GM18870 (cell line): ENCODE results near the gene PYGO2.
A peak's percentile ranks its signal among the peaks of the same experiment; 100 is the strongest.

Experiments used
- ATAC-seq: cut with Tn5 transposase; IDR thresholded peaks from one replicate; pipeline ENCODE4 v1.9.1; 2021; ENCODE audit warnings: moderate library complexity; ENCODE audit not compliant: unreplicated experiment

The PYGO2 gene, protein sequence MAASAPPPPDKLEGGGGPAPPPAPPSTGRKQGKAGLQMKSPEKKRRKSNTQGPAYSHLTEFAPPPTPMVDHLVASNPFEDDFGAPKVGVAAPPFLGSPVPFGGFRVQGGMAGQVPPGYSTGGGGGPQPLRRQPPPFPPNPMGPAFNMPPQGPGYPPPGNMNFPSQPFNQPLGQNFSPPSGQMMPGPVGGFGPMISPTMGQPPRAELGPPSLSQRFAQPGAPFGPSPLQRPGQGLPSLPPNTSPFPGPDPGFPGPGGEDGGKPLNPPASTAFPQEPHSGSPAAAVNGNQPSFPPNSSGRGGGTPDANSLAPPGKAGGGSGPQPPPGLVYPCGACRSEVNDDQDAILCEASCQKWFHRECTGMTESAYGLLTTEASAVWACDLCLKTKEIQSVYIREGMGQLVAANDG

DNA sequence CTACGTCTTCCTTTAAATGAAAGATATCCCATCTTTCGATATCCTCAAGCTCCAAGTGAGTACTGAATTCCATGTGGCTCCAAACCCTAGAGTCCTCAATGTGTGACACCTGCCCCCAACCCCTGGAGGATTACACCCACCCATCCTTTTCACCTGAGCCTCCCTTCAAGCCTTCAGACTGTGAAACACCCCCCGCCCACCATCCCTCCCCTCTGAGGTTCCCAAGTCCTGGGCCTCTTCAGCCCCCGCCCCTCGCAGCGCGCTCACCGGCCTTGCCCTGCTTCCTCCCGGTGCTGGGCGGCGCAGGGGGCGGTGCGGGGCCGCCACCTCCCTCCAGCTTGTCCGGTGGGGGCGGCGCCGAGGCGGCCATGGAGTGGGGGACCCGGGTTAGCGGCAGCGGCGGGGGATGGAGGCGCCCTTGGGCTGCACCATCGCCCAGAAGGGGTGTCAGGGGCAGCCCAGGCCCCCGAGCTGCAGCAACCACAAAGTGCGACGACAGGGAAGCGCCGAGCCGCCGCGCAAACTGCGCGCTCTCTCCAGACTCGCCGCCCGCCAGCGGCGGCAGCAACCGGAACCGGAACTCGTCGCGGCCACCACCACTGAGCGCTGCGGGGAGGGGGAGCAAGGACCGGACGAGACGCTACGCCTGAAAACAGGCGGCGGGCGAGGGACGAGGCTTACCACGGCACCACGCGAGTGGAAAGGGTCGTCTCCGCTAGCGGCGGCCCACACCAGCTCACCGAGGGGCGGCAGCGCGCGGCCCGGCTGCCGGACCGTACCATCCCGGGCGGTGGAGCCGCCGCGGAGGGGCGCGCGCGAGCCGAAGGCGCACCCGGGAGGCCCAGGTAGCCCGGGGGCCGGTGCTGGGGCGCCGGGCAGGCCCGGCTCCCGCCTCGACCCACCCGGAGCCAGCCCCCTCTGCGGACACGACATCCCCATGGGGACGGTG, at the start of gene PYGO2:
TSS of gene PYGO2 (minus strand) at position 576 of the 949 bp plus-strand sequence. CDS start at position 370, 206 bp downstream.
- peak; percentile 63 for ATAC-seq

DNA sequence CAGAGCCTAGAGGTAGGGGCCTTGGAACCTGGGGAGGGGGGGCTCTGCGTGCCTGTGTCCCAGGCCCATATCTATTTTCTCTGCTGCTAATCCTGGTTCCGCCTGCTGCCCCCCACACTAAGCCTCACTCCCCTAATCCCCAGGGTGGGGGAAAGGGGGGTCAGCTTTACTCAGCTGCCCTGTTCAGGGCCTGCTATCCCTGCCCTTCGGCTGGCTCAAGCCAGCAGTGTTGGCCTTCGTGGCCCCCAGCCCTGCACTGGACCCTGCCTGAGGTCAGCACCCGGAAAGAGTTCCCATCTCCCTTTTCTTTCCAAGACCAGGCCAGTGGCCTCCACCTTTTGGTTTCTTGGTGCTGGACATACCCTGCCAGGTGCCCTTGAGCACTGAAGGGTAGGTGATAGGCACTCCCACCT, 49.4 kb upstream of the PYGO2 start:
- ATAC-seq = no peak

DNA sequence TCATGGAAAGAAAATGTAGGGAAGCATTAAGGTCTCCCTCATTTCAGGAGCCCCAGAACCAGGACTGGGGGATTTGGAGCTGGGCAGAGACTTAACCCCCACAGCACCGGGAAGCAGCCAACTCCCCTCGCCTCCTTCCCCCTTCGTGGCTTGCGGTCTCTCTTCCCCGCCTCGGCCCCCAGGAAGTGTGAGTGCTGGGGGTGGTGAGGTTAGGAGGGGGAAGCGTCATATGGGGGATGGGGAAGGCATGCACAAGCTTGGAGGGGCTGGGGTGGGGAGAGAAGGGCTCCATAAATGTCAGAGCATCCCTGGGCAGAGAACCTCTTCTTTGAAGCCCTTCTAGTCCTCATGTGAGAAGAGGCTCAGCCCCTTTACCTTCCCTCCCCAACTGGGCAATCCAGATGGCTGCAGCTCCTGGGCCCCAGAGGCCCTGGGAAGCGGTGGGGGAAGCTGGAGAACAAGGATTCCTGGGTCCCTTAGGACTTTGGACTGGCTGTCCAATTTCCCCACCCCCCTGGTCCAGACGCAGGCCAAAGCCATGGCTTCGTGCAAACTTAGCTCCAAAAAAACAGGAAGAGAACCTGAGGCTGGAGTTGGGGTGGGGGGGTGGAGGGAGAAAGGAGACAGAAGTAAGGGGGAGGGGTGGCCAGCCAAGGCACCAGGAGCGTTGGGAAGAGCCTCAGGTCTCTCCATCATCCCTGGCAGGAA, 48.8 kb upstream of the PYGO2 start:
- ATAC-seq = no peak

DNA sequence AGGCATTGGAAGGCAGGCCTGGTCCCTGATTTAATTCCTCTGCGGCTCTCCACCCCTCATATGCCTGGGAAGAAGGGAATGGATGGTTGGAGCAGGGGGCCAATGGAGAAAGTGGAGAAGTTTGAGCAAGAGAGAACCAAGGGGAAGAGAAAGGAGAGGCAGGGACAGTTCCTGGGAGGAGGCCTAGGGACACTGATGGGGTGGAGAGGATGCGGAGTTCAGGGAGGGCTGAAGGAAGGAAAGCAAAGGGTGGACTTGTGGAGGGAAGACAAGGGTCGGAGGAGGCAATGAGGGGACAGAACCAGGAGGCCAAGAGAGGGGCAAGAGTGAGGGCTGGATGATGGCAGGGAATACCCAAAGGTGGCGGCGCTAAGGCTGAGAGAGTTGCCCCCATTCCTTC, 48.2 kb upstream of the PYGO2 start:
- ATAC-seq = no peak

DNA sequence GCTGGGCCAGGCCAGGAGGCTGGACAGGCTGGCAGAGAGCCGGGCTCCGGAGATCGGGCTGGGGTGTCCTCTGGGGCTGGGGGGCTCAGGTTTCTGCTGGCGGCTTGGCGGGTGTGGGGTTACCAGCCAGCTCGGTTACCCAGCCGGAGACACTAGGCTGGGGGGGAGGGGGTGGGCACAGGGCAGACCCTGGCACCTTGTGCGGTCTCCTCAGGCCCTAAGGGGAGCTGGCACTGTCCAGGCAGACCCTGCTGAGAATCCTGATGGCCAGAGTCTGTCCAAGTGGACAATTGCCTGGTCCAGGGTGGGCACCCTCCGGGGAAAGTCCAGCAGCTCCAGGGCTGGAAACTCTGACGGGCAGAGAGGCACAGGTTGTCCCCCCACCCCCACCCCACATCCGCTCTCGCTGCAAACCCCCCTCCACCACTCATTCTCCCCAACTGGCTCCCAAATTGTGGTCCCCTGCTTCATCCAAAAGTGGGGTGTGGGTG, 47.7 kb upstream of the PYGO2 start:
- ATAC-seq = no peak

DNA sequence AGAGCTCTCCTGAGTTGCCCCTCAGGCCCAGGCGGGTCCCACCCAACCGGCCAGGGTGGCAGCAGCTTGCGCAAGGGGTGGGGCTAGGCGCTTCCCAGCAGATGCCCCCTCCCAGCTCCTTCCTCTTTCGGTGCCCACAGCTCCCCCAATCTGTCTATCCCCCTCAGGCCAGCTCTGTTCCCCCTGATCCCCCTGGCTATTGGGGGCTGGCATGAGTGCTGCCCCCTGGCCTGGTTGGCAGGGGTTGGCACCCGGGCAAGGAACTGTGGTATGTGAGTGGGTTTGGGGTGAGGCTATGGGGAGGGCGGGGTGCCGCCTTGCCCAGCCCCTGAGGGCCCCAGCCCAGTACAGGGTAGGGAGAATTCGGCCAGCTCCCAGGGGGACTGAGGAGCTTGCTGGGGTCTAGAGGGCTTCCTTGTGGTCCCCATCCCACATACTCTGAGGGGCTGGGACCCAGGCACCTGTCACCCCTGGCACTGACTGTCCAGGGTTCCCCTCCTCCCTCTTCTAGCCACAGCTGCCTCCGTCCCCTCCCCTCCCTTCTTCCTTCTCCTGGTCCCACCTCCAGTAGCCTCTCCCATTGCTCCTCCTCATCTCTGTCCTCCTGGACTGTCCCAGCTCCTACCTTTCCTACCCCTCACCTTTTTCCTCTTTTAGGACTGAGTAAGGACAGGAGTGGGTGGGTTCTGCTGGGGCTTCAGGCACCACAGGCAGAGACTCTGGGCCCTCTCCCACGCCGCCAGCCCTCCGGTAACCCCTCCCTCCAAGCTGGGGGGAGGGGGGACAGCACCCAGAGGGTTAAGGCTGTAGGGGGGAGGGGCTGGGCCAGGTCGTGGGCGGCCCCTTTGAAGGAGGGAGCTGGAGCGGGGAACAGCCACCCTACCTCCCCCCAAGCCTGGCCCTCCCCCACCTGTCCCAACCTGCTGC, 46.7 kb upstream of the PYGO2 start:
- ATAC-seq = no peak

DNA sequence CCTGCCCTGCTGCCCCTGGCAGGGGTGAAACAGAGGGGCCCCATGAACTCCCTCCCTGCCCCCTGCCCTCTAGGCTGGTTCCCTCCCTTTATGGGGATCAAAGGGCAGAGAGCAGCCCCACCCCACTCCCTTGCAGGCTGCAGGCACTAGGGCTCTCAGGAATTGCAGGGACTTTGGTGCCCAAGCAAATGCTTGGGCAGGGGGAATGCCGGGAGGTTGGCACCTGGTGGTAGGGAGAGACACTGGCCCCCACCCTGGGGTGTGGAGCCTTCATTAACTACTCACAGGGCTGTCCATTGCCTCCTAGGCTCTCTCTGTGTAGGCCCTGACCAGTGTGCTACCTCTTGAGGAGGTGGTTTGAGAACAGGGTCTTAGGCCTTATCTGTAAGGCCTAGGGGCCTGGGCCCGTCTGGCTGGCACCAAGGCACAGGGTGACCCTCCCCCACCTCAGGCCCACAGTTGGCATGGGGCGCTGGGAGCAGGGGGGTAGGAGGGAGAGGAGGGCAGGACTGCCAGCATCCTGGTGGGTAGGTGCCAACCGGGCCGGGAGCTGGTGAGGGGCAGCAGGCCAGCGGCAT, 45.8 kb upstream of the PYGO2 start:
- ATAC-seq = no peak

DNA sequence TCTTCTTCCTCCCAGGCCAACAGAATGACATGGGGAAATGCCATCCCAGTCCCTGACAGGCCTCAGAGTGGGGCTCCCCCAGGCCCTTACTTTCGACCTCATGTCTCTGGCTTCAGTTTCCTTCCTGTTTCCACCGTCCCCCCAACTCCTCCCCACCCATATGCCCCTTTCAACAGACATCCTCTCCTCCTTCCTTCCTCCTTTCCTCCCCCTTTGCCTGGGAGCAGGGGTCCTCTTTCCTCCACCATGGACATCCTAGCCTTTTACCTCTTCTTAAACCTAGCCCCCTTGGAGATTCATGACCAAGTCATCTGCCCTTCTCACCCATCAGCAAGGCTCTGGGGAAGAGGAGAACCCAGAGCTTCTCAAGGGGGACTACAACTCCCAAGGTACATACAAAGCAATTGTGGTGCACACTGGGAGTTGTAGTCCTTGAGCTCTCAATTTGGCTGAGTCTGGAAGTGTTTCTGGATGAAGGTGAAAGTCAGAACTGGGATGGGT, 45.1 kb upstream of the PYGO2 start:
- no peak for ATAC-seq

DNA sequence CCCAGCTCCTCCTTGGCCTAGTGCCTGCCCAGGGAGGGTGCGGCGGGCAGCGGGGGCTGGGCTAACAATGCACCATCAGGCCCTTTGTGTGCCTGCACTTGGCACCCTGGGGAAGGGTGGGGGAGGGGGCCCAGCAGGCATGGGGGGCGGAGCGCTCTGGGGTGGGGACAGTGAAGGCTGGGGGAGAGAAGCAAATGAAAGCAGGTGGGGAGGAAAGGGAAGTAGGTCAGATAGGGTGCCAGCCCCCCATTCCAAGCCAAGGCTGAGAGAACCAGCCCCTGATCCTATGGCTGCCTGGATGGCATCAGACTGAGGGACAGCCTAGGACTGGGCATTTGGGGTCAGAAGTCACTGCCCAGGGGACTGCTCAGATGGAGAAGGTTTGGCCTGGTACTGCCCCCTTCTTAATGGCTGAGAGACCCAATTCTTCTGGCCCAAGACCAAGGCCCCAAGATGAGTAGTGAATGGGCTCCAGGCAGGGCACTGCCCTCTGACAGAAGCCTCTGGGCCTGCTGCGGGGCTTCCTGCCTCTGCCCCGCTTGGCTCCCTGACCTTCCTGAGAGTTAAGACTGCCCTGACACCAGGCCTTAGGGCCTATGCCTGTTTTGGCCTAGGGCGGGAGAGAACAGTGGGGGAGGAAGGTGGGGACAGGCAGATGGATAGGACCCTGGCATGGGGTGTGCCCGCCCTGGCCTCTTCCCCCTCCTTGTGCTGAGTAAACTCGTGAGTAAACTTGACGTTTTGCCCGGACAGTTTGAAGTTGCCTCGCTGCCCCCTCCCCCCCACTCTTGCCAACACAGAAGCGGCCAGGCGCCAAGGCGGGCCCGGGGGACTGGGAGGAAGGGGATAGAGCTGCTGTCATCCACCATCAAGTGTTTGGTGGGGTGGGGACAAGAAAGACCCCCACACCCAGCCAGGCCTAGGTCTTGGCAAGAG, 43.8 kb upstream of the PYGO2 start:
- ATAC-seq = no peak

DNA sequence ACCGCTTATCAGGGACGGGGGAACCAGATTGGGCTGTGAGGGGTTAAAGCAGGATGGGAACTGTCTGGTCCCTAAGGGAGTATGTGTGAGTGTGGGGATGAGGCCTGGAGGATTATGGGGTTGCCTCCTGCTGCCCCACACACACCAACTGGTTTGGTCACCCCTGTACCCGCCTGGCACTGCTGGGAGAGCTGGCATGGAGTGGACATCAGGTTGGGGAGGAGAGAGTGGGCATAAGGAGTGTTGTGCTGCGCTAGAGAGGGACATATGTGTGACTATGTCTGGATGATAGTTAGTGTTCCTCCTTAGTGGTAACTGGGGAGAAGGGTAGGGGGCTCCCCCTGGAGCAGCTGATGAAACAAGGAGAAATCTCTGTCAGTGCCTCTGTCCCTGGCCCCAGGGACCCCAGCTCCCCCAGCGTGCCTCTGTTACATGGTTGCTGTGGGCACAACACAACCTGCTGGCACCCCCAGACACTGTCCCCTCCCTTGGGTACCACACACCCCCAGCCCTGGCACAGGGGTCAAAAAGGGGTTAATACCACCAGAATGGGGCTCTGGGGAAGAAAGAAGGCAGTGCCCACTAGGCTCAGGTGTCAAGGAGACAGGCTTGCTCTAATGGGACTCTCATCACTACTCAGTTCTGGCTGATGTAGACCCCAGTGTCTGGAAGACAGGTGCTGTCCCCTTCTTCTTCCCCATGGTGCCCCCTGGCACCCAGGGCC, 42.9 kb upstream of the PYGO2 start:
- ATAC-seq = no peak

DNA sequence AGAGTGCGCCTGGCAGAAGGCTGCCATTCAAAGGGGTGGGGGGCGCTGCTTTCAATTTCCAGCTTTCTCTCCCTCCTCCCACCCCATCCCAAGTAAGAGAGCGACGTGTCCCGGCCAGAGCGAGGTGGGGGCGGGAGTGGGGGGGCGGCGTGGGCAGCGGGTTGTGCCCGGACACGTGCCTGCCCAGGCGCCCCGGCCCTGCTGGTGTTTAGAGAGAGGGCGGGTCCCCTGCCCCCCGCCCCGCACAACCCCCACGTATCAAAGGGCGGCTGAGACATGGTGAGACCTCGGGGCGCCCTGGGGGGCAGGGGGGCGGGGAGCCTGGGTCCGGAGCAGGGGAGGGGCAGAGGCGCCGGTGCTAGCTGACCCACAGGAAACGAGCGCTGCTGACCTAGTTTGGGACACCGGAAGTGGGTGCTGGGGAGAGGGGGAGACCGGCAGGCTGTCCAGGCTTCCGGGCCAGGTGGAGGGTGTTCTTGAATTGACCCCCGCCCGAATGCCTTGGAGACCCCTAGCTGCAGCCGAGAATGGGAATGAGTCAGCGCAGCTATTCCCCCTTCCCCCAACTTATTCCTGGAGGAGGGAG, 42.3 kb upstream of the PYGO2 start:
- no peak for ATAC-seq

DNA sequence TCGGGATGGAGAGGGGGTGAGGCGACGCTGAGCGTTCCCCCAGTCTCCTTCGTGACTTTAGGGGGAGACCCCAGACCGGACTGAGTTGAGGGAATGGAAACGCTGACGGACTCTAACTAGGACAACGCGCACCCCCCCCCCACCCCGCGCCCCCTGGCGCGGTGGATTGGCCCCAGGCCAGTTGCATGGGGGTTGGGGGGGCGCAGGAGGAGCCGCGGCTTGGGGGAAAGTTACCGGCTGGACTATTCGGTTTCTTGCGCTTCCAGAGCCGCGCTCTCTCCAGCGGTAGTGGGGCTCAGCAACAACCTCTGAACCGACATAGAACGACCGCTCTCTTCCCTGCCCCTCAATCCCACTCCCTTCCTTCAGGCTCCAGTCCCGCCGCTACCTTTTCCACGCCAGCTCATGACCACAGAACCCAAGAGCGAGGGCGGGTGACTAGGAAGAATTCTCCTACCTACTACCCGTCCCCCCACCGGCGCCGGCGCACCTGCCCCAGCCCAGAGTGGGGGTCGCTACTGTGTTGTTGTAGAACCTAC, 41.7 kb upstream of the PYGO2 start:
- no peak for ATAC-seq

DNA sequence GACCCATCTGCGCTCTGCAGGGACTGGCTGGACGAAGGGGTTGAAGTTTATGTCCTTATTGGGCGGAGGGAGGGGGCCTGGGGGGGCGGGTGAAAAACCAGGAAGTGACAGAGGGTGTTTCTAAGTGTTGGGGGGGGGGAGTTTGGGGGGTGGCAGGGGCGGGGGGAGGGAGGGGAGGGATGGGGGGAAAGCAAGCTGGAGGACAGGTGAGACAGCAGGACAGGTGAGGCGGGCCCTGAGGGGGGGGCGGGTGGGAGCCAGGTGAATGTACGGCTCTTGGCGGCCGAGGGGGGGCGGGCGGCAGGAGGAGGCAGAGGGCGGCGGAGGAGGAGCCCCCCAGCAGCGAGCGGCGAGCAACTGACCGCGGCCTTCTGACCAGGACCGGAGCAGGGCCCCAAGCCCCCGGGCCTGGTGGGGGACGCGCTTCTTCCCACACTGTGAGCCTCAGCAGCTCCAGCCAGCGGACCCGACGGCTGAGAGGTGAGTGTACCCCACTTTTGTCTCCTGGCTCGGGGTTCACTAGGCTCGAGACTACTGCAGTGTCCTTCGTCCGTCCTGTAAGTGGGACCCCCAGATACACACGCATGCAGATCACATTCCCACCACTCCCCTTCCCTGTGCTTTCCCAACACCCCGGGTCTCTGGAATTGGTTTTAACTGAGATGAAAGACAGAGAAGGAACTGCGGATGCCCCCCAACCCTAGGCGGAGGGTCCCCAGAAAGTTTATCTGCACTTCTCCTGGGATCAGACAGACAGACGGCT, 41.1 kb upstream of the PYGO2 start, which contains the start of gene ZBTB7B:
TSS of gene ZBTB7B (plus strand) at position 339 of the 763 bp plus-strand sequence. CDS start 11,859 bp downstream, outside the sequence.
- ATAC-seq = no peak

DNA sequence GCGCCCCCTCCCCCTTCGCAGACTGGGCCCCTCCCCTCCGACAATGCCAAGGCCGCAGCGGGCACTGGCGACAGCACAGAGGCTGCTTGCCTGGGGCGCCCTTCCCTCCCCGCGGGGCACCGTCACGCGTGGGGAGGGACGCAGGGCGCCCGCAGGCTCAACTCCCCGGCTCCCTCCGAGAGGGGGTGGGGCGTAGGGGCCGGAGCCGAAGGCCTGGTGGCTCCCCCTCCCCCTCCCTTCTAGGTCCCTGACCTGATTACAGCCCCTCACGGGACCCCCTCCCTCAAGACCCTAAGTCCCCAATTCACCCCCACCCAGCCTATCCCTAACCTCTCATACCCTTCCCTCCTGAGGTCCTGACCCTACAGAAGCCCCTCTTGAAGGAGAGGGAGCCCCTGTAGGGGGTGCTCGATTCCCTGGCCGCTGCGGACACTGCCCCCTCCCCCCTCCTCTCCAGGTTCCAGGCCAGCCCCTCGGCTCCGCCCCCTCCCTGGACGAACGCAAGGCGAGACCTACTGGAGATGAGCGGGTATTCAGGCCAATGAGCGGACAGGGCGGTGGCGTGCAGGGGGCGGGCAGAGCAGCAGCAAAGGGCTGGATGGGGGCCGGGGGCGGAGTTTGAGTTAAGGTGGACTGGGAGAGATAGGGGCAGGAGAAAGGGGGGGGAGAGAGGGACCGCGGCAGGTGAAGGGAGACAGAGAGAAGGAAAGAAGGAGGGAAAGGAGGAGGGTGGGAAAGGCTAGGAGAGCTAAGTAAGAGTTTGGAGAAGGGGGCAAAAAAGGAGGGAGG, 40.3 kb upstream of the PYGO2 start:
- peak; percentile 43 for ATAC-seq

DNA sequence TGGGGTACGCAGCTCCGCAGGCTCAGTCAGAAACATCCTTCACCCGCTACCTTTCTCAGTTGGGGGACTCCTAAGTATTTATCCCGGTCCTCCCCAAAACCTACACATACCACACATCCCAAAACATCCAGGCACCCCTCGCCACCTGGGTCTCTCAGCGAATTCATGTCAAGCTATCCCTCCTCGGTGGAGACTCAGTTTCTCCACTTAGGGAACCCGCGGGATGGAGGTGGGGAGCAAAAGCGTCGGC, 39.8 kb upstream of the PYGO2 start:
- ATAC-seq = no peak
